Measurements from ENCODE around the gene CTIF.

CTIF gene

DNA sequence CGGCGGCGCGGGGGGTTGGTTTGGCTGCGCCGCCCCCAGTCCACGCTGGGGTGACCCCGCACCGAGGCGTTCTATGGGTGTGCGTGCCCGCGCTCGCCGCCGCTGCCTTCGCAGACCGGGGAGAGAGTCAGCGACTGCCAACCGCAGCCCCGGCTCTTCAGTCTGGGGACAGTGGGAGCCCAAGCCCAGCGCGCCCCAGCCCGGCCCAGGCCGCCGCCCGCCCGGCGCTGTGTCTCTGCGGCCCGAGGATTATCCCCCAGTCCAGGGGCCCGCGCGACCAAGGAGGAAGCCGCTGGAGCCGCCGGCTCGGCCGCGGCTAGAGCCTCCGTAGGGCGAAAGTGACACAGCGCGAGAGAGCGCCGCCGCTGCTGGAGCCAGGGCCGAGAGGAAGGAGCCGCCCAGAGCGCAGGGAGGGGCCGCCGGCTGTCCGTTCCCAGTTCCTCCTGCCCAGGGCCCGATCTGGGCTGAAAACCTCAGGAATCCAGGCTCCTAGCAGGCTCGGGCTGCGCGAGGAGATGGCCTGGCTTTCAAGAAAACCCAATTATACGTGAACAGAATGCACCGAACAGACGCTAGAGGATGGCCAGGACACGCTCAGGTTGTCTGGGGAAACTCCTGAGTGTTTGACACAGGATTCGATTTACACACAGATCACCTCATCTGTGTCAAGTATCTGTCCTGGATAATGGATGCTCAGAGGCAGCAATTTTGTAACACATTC is 2.4 kb downstream of the CTIF start:
- Histone ChIP-seq H3K4me3 (ENCODE audit: low read depth, low read length) (peak overlapping the region; percentile 85), H3K36me3 (replicated peaks) (no peaks in the 10 kb centered on the region), H3K27me3 (replicated peaks) (no peaks in the 10 kb centered on the region), H3K27ac (peak overlapping the region; percentile 72)
- DNase-seq: peak; percentile 61
- in situ Hi-C loops (cut with HindIII; ENCODE audit: low pct_ligation_motif_present, low sequenced_read_pairs): no loop called here
- peak; percentile 3 for TF ChIP-seq CTCF (IDR thresholded peaks at IDR 0.05; ENCODE audit: low read depth, low read length, missing control alignments)

DNA sequence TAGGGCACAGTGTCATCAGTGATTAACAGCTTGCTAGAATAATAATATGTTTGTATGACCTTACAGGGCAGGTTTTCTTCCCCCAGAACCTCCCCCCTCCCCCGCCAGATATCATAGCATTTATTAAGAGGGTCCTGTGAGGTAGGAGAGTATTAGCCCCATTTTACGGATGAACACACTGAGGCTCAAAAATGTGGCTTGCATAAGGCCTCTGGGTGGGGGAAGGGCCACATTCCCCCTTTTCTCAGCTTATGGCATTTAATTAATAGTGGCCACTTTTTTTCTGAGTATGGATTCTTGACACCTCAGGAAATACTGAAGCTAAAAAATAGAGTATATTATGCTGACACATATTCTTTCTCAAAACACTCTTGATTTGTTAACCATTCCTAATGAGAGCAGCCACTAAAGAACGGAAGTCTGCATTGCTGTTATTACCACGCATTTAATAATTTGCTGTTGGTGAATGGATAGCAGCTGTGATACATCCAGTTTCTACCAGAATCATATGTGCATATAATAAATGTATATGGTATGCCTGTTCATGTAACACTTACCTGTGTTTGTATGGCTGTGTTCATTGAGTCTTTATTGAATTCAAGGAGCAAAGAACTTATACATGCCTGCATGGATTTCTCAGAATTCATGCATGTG is 3.0 kb downstream of the CTIF start:
- Histone ChIP-seq H3K4me3 (ENCODE audit: low read depth, low read length) (no peak overlapping the region), H3K36me3 (replicated peaks) (no peaks in the 10 kb centered on the region), H3K27ac (peak overlapping the region; percentile 72), H3K27me3 (replicated peaks) (no peaks in the 10 kb centered on the region)
- DNase-seq: no peak
- in situ Hi-C loops (cut with HindIII; ENCODE audit: low pct_ligation_motif_present, low sequenced_read_pairs): no loop called here
- no peak for TF ChIP-seq CTCF (IDR thresholded peaks at IDR 0.05; ENCODE audit: low read depth, low read length, missing control alignments)

- in situ Hi-C loops (cut with HindIII; ENCODE audit: low pct_ligation_motif_present, low sequenced_read_pairs): no loop called here
- no peak for TF ChIP-seq CTCF (IDR thresholded peaks at IDR 0.05; ENCODE audit: low read depth, low read length, missing control alignments)
- H3K36me3 ChIP-seq (replicated peaks): no peaks in the 10 kb centered on the region
- no peak for DNase-seq
- no peak overlapping the region for H3K27ac ChIP-seq
- no peak overlapping the region for H3K4me3 ChIP-seq (ENCODE audit: low read depth, low read length)
- no peaks in the 10 kb centered on the region for H3K27me3 ChIP-seq (replicated peaks)
Observed at GRCh38 chr18:48542513-48543181, 3.8 kb downstream of the CTIF start.

GRCh38 chr18:48543228-48543627 is 4.4 kb downstream of the CTIF start:
- DNase-seq: no peak
- Histone ChIP-seq H3K4me3 (ENCODE audit: low read depth, low read length) (no peak overlapping the region), H3K27me3 (replicated peaks) (no peaks in the 10 kb centered on the region), H3K36me3 (replicated peaks) (no peaks in the 10 kb centered on the region), H3K27ac (no peak overlapping the region)
- no peak for TF ChIP-seq CTCF (IDR thresholded peaks at IDR 0.05; ENCODE audit: low read depth, low read length, missing control alignments)
- in situ Hi-C loops (cut with HindIII; ENCODE audit: low pct_ligation_motif_present, low sequenced_read_pairs): no loop called here

DNA sequence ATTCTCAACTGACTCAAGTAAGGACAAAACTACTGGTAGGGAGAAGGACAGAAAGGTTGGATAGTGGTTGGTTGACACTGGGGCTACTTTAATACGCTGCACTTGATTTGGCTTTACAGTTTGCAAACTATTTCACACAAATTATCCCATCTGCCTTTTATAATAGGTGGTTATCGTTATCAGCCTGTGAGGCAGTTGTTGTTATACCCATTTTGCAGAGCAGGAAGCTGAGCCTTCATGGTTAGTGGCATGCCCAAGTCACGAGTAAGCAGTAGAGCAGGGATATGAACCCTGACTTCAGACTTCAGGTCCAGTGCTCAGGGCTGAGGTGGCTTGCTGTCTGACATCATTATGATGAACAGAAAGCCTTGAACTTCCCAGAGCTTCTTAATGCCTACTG is 5.3 kb downstream of the CTIF start:
- no peak overlapping the region for H3K27ac ChIP-seq
- H3K36me3 ChIP-seq (replicated peaks): no peaks in the 10 kb centered on the region
- no peak for TF ChIP-seq CTCF (IDR thresholded peaks at IDR 0.05; ENCODE audit: low read depth, low read length, missing control alignments)
- no peak overlapping the region for H3K4me3 ChIP-seq (ENCODE audit: low read depth, low read length)
- no peaks in the 10 kb centered on the region for H3K27me3 ChIP-seq (replicated peaks)
- no peak for DNase-seq
- in situ Hi-C loops (cut with HindIII; ENCODE audit: low pct_ligation_motif_present, low sequenced_read_pairs): no loop called here

Measured in brain microvascular endothelial cell (primary cell).